ENCODE data around the gene TSC1. TPM values are rescaled to one million over a fixed set of nuclear protein-coding genes. Genes with fewer than 3 reads are reported as not detected.

TSC1 gene
- polyA plus RNA-seq, 3 donors = 3.3 to 43.0 (median 5.8) TPM

- Mint-ChIP-seq H3K9me3 (no peaks in the 10 kb centered on the region), H3K4me1 (peaks cover 6% of the 10 kb centered on the region), H3K27me3 (ENCODE audit: low read depth in 3 of 3) (peaks cover 3 to 7% (median 4%) of the 10 kb centered on the region in 3 donors), H3K27ac (peak overlapping the region in 1 of 7 donors; percentile 18), H3K4me3 (no peak overlapping the region), H3K36me3 (no peaks in the 10 kb centered on the region)
- Histone ChIP-seq H2AFZ (ENCODE audit: insufficient read depth, low read depth, low read length, poor library complexity, severe bottlenecking) (no peak overlapping the region), H3K4me1 (ENCODE audit: control insufficient read depth in 1 of 2, insufficient read depth in 2 of 2, low read length in 2 of 2) (no peaks in the 10 kb centered on the region), H3K27me3 (ENCODE audit: control insufficient read depth in 2 of 2, insufficient read depth in 2 of 2, low read length in 2 of 2) (no peaks in the 10 kb centered on the region), H3K9ac (ENCODE audit: insufficient read depth, low read length, poor library complexity, severe bottlenecking) (no peak overlapping the region), H3K36me3 (replicated peaks in 1 of 2; ENCODE audit: control insufficient read depth in 1 of 2, insufficient read depth in 2 of 2, low read length in 2 of 2) (no peaks in the 10 kb centered on the region), H3K4me2 (replicated peaks; ENCODE audit: extremely low read depth, low read length, poor library complexity, severe bottlenecking) (no peak overlapping the region), H3K27ac (ENCODE audit: low read depth in 1 of 2, low read length in 2 of 2) (no peak overlapping the region), H3K79me2 (ENCODE audit: insufficient read depth, low read length) (no peaks in the 10 kb centered on the region), H3K4me3 (replicated peaks in 1 of 3; ENCODE audit: low read depth in 2 of 3, low read length in 3 of 3) (no peak overlapping the region), H3K9me3 (replicated peaks in 1 of 2; ENCODE audit: control insufficient read depth in 1 of 2, insufficient read depth in 1 of 2, low read length in 2 of 2) (no peaks in the 10 kb centered on the region), H4K20me1 (ENCODE audit: insufficient read depth, low read length) (no peaks in the 10 kb centered on the region)
- no peak for TF ChIP-seq CTCF (IDR thresholded peaks at IDR 0.05)
- WGBS (ENCODE audit: insufficient coverage) = 84% methylated on average over 7 of the region's 12 CpGs
- intact Hi-C loops (cut with micrococcal nuclease) = no loop called here
- no peak for DNase-seq
These were observed 95.2 kb downstream of the TSC1 start for GRCh38 chr9:132849185-132849706.

DNA sequence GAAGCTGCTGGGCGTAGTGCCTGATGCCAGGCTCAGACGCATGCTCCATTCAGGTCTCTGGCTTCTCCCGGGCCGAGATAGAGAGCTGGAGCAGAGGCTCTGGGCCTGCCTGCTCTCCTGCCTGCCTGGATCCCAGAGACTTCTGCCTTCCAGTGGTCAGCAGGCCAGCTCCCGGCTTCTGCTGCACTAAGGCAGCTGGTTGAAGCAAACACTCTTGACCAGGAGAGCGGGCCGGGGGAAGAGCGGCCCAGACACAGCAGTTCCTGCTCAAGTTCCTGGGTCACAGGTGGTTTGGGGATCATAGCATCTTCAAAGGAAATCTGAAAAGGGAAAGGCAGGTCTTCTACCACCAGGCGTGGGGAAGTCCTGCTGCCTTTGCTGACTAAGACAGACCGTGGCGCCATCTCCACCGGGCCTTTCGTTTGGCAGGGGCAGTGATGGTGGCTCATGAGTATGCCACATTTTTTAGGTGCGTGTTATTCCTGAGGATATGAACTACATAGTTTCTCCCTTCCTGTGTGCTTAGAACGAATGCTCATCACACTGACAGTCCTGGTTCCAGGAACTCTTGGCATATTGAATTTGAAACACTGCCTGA, 97.4 kb downstream of the TSC1 start:
- no peak for TF ChIP-seq CTCF (IDR thresholded peaks at IDR 0.05)
- no peak overlapping the region for H2AFZ ChIP-seq (ENCODE audit: insufficient read depth, low read depth, low read length, poor library complexity, severe bottlenecking)
- no peaks in the 10 kb centered on the region for H4K20me1 ChIP-seq (ENCODE audit: insufficient read depth, low read length)
- H3K27me3 ChIP-seq (ENCODE audit: control insufficient read depth in 2 of 2, insufficient read depth in 2 of 2, low read length in 2 of 2) = no peaks in the 10 kb centered on the region
- H3K4me3 Mint-ChIP-seq = no peak overlapping the region
- WGBS (ENCODE audit: insufficient coverage) = 87% methylated on average over 15 of the region's 15 CpGs
- no peaks in the 10 kb centered on the region for H3K79me2 ChIP-seq (ENCODE audit: insufficient read depth, low read length)
- H3K27ac ChIP-seq (ENCODE audit: low read depth in 1 of 2, low read length in 2 of 2) = no peak overlapping the region
- no peak overlapping the region for H3K4me2 ChIP-seq (replicated peaks; ENCODE audit: extremely low read depth, low read length, poor library complexity, severe bottlenecking)
- H3K4me3 ChIP-seq (replicated peaks in 1 of 3; ENCODE audit: low read depth in 2 of 3, low read length in 3 of 3) = no peak overlapping the region
- H3K9me3 ChIP-seq (replicated peaks in 1 of 2; ENCODE audit: control insufficient read depth in 1 of 2, insufficient read depth in 1 of 2, low read length in 2 of 2) = no peaks in the 10 kb centered on the region
- DNase-seq = no peak
- H3K9me3 Mint-ChIP-seq = peaks cover 0 to 2% (median 0%) of the 10 kb centered on the region in 7 donors
- peaks cover 6% of the 10 kb centered on the region for H3K4me1 Mint-ChIP-seq
- peaks cover 3 to 7% (median 3%) of the 10 kb centered on the region in 3 donors for H3K27me3 Mint-ChIP-seq (ENCODE audit: low read depth in 3 of 3)
- H3K4me1 ChIP-seq (ENCODE audit: control insufficient read depth in 1 of 2, insufficient read depth in 2 of 2, low read length in 2 of 2) = no peaks in the 10 kb centered on the region
- intact Hi-C loops (cut with micrococcal nuclease) = no loop called here
- no peak overlapping the region for H3K27ac Mint-ChIP-seq
- H3K9ac ChIP-seq (ENCODE audit: insufficient read depth, low read length, poor library complexity, severe bottlenecking) = no peak overlapping the region
- H3K36me3 Mint-ChIP-seq = no peaks in the 10 kb centered on the region
- no peaks in the 10 kb centered on the region for H3K36me3 ChIP-seq (replicated peaks in 1 of 2; ENCODE audit: control insufficient read depth in 1 of 2, insufficient read depth in 2 of 2, low read length in 2 of 2)
